ENCODE data around the gene CMBL. TPM values are rescaled to one million over a fixed set of nuclear protein-coding genes. Genes with fewer than 3 reads are reported as not detected.

The CMBL gene
- total RNA-seq, 1 experiment from 2014 or later: 12.6 TPM

DNA sequence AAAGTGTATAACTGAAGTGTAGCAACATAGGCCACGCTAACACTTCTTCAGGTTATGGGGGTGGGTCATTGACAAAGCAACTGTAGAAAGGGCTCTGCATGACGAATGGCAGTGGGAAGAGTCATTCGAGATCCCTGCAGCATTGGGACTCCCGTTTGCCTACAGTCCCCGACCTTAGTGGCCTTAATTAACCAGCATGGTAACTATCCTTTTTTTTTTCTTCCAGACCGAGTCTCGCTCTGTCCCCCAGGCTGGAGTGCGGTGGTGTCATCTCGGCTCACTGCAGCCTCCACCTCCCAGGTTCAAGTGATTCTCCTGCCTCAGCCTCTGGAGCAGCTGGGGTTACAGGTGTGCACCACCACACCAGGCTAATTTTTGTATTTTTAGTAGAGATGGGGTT lies 14.2 kb upstream of the CMBL start:
- no peaks in the 10 kb centered on the region for H3K4me1 ChIP-seq (ENCODE audit: insufficient read depth, low read length)
- H3K23ac ChIP-seq (ENCODE audit: insufficient read length, low read depth, low read length): no peak overlapping the region
- H3K79me2 ChIP-seq (ENCODE audit: insufficient read depth, low read length): no peaks in the 10 kb centered on the region
- H2BK12ac ChIP-seq (ENCODE audit: insufficient read length, low read depth, low read length): no peak overlapping the region
- no peaks in the 10 kb centered on the region; a peak in 1 of 5 replicates for H3K9me3 Mint-ChIP-seq
- H2AFZ ChIP-seq (ENCODE audit: low read length): no peak overlapping the region
- no peaks in the 10 kb centered on the region for H3K36me3 Mint-ChIP-seq (ENCODE audit: insufficient read depth in 1 of 3, low read depth in 3 of 3)
- H4K8ac ChIP-seq (replicated peaks; ENCODE audit: insufficient read length, low read depth, low read length): no peak overlapping the region
- H2BK5ac ChIP-seq (ENCODE audit: insufficient read length, low read length): no peak overlapping the region
- H2BK20ac ChIP-seq (ENCODE audit: low read depth, low read length, poor library complexity, severe bottlenecking): no peak overlapping the region
- no peak overlapping the region for H3K4me2 ChIP-seq (ENCODE audit: insufficient read depth, insufficient read length, low read length)
- H2AK5ac ChIP-seq (ENCODE audit: insufficient read length, low read length): no peak overlapping the region
- H3K4me3 Mint-ChIP-seq: no peak overlapping the region
- H3K27ac Mint-ChIP-seq: no peak overlapping the region
- no peaks in the 10 kb centered on the region for H3K9me3 ChIP-seq (ENCODE audit: control insufficient read depth, low read depth, low read length)
- no peak overlapping the region for H3K4ac ChIP-seq (ENCODE audit: low read depth, low read length)
- H2BK15ac ChIP-seq (ENCODE audit: low read depth, low read length): no peak overlapping the region
- H2BK120ac ChIP-seq (ENCODE audit: low read depth, low read length, poor library complexity, severe bottlenecking): no peak overlapping the region
- no peaks in the 10 kb centered on the region for H3K23me2 ChIP-seq (ENCODE audit: insufficient read length, low read depth, low read length, poor library complexity, severe bottlenecking)
- DNase-seq: no peak
- H3K4me1 Mint-ChIP-seq: peaks cover 0 to 4% of the 10 kb centered on the region in 2 experiments; a peak in 2 of 4 replicates
- TF ChIP-seq, protein P1, sequence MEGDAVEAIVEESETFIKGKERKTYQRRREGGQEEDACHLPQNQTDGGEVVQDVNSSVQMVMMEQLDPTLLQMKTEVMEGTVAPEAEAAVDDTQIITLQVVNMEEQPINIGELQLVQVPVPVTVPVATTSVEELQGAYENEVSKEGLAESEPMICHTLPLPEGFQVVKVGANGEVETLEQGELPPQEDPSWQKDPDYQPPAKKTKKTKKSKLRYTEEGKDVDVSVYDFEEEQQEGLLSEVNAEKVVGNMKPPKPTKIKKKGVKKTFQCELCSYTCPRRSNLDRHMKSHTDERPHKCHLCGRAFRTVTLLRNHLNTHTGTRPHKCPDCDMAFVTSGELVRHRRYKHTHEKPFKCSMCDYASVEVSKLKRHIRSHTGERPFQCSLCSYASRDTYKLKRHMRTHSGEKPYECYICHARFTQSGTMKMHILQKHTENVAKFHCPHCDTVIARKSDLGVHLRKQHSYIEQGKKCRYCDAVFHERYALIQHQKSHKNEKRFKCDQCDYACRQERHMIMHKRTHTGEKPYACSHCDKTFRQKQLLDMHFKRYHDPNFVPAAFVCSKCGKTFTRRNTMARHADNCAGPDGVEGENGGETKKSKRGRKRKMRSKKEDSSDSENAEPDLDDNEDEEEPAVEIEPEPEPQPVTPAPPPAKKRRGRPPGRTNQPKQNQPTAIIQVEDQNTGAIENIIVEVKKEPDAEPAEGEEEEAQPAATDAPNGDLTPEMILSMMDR (conservative IDR thresholded peaks at IDR 0.05): no peak
- H3K18ac ChIP-seq (ENCODE audit: insufficient read length, low read depth, low read length): no peak overlapping the region
- no peak overlapping the region for H3K56ac ChIP-seq (ENCODE audit: insufficient read length, low read depth, low read length)
- no peak overlapping the region for H3K27ac ChIP-seq (ENCODE audit: insufficient read length, low read depth, low read length)
- H4K5ac ChIP-seq (ENCODE audit: insufficient read length, low read depth, low read length): no peak overlapping the region
- no peak overlapping the region for H3T11ph ChIP-seq (ENCODE audit: low read length)
- no peaks in the 10 kb centered on the region for H3K27me3 ChIP-seq (ENCODE audit: insufficient read depth, low read length)
- no peak overlapping the region for H3K9ac ChIP-seq (ENCODE audit: extremely low read depth, insufficient read length, low read length)
- H3K14ac ChIP-seq (ENCODE audit: insufficient read depth, low read length): no peak overlapping the region
- H3K27me3 Mint-ChIP-seq (ENCODE audit: low read depth): peaks cover 7% of the 10 kb centered on the region
- no CpG with 5 or more reads among the region's 9 CpGs for WGBS (ENCODE audit: extremely low coverage, insufficient read length, low lambda C conversion rate)
- no peaks in the 10 kb centered on the region for H3K79me1 ChIP-seq (ENCODE audit: insufficient read depth, low read depth, low read length, poor library complexity, severe bottlenecking)
- H4K20me1 ChIP-seq (ENCODE audit: control insufficient read depth, insufficient read depth, insufficient read length): no peaks in the 10 kb centered on the region
- no peak overlapping the region for H4K91ac ChIP-seq (ENCODE audit: insufficient read length, low read depth, low read length)
